GM19351 (cell line): ENCODE measurements around the gene GLRX3.
"Not testable (repeated sequence)": the region's sequence is repeated elsewhere in the genome, so short reads cannot be mapped to it uniquely, and the experiment has no call there.

Source experiments
- ATAC-seq: cut with Tn5 transposase; IDR thresholded peaks from one replicate; pipeline ENCODE4 v1.9.1; 2021; ENCODE audit warnings: mild to moderate bottlenecking, moderate library complexity; ENCODE audit not compliant: unreplicated experiment

Gene GLRX3

DNA sequence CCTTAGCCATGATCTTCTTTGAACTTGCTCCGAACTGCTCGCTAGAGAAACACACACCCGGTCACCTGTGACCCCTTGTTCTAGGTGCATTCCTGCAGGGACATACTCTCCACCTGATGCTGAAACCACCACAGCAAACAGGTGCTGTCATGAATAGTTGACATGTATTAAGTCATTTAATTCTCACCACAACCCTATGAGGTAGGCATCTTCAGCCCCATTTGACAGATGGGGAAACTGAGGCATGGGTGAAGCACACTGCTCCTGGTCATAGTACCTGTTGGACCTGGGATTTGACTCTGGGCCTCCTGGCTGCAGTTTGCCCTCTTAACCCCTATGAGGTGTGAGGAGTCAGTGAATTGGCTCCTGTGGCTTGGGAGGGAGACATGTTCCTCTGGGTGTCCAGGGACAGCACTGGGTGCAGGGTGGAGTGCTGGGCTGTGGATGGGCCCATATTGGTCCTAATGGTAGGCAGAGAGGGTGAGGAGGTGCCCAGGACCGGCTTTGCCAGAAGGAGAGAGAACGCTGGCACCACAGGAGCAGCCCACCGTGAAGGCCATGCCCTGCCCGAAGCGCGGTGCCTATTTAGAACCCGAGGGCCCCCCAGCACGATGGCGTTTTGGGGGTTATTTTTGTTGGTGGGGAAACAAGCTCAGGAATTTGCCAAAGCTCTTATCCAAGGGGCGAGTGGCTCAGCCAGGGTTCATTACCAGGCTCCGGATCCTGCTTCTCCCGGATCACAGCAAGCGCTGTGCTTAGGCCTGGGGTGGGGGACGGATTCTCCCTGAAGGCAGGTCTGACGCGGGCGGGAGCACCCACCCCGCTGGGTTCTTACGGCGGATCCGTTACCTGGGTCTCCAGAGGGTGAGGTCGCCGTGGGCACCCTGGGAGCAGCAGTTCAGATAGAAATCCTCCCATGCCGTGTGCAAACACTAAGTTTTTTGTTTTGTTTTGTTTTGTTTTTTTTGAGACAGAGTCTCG, 52.3 kb downstream of the GLRX3 start:
- no peak for ATAC-seq

DNA sequence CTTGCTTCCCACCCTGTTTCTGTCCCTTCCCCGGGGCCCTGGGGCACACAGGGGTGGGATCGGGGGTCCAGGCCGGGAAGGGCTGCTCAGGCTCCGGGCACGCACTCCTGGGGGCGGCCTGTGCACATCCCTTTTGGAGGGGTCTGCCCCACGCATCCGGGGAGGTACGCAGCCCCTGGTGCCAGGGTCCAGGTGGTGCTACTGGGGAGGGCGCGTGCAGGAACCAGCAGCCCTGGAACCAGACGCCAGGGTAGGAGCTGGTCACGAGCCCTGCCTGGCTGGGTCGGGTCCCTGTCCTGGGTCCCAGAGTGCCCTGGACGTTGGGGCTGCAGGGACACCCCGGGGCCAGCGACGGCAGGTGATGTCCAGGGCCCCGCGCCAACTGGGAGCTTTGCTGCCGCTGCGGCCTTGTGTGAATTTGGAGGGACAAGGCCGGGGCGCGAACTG, 53.4 kb downstream of the GLRX3 start:
- no peak for ATAC-seq

DNA sequence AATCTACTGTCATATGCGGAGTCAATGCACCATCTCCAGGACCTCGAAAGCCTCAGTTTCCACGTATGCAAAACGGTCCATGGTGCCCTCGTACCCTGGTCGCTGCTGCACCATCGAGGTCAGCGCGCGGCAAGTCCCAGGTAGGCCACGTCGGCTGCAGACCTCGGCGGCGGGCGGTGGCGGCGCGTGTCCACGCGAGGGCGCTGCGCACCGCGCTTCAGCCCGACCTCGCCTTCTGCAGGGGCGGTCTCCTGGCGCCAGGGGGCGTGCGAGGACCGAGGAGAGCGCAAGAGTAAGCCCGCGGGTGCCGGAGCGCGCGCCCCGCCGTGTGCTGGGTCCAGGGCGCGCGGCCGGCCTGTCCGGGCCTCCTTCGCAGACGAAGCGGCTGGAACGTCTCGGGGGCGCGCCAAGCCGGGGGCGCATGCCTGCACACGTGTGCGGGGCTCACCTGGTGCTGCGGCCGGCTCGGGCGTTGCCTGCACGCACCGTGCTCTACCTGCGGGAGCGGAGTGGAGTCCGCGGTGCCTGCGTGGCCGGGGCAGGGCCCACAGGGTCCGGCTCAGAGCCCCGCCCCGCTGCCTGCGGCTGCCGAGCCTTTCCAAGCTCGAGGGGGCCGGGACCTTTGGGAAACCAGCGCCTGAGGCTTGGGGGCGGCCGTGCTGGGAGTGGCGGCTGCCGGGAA, 54.0 kb downstream of the GLRX3 start:
- peak; percentile 92 for ATAC-seq

DNA sequence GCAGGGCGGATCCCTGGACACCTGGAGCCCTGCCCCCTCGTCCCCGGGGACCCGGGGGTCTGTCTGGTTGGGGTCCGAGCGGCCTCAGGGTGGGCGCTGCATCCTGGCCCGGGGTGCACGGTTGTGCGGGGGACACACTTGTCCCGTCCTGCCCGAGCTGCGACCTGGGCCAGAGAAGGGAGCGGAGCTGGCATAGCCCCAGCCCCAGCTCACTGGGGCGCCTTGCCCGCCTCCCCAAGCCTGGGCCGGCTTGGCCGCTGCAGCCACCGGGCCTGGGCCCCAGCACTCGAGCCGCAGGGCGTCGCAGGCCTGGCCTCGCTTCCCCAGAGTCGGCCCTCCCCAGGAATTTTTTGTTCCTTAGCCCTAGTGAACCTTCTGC, 54.5 kb downstream of the GLRX3 start:
- ATAC-seq: no peak

DNA sequence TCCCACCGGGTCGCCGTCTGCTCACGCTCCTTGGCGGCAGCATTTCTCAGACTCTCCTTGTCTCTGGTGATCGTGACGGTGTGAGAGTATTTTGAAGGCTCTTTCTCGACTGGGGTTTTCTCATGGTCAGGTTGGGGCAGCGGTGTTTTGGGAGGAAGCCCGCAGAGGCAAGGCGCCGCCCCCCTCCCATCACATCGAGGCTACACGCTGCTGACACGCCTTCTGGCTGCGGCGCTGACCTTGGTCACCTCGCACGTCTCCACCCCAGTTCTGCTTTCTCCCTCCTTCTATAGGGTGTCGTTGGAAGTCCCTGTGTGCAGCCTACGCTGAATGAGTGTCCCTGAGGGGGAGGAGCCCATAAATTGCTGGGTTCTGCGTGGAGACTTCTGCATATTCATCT, 55.2 kb downstream of the GLRX3 start:
- no peak for ATAC-seq

DNA sequence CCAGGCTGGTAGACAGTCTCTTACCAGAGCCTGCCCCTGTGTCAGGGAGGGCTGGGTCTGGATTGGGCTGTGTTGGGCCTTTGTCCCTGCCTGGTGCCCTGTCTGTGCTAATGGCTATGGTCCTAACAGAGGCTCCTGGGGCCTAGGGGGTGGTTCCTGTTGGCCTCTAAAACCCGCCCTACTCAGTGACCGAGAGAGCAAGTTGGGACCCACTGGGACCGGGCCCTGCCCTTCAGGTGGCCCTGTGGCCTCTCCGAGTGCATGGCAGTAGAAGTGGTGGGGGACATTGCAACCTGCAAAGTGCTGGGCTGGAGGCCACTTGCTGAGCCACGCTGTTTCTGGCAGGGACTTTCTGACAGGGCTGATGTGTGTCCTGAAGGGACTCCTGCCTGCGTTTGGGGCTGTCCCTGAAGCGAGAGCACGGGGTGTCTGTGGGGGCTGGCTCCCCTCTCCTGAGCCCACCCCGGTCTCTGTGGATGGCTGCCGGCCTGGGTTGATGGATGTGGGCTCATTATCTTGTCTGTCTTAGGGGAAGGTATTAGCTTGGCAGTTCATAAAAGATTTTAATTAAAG, 56.2 kb downstream of the GLRX3 start:
- no peak for ATAC-seq

DNA sequence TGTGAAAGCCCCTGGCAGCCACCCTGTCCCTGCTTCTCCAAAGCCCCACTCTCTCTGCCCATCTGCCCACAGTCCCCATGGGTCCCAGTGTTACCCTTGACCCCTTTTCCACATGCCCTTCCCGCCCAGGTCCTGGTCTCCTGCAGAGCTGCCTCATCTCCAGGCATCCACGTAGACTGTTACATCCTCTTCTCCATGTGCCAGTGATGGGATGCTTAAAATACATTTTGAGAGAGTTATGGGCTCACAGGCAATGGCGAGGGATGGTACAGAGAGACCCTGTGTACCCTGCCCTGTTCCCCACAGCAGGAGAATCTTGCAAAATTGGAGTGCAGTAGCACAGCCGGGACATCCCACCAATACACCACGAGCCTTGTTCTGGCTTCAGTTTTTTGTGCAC, 56.8 kb downstream of the GLRX3 start:
- no peak for ATAC-seq

DNA sequence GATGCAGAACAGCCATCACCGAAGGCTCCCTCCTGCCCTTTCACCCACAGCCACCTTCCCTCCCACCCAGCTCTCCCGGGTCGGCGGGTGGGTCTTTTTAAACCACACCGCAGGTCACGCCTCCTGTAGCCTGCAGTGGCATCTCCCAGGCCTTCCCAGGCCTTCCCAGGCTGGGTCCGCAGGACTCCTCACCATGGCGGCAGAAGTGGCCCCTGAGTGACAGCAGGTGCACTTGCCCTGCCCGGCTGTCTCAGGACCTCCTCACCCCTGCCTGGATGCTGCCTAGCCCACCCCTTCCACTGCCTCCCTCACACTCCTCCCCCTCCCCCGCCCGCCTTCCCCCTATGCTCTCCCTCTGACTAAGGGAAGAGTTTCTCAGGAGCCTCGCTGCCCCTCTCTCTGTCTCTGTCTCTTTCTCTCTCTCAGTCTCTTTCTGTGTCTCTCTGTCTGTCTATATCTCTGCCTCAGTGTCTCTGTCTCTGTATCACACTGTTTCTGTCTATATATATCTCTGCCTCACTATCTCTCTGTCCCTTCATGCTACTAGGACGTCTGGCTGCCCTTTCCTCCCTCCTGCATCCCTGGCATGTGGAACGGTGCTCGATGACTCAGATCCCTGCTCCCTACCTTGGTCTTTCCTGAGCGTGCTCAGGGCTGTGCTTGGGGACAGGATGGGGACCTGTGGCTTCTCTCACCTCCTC, 57.5 kb downstream of the GLRX3 start:
- no peak for ATAC-seq

DNA sequence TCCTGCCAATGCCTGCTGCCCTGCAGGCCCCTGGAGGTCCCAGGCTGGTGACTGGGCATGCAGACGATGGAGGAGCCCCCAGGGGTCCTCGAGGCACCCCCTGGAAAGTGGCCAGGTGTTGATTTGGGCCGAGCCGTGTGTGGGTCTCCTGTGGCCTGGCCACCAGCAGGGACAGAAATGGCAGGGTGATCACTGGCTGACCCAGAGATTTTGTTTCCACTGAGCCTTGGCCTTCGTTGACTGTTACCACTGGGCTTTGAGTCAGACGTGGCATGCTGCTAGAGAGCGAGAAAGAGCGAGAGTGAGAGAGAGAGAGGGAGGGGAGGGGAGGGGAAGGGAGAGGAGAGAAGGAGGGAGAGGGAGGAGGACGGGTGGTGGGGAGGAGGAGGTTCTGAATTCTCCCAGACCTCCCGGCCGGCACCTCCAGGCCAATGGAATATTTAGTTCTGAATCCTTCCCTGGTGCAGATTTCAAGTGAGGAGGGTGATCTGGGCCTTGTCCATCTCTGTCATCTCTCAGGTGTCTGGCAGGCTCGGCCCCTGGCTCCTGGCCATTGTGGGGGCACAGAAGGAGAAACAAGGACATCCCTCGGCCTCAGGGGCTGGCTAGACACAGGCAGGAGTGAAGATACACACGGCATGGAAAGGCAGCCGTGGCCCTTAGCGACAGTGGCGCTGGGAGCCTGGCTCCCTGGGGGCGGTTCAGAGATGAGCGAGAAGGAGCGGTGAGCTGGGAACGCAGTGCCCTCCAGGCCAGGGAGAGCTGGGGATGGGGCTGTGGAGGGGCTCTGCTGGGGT, 58.2 kb downstream of the GLRX3 start:
- no peak for ATAC-seq

DNA sequence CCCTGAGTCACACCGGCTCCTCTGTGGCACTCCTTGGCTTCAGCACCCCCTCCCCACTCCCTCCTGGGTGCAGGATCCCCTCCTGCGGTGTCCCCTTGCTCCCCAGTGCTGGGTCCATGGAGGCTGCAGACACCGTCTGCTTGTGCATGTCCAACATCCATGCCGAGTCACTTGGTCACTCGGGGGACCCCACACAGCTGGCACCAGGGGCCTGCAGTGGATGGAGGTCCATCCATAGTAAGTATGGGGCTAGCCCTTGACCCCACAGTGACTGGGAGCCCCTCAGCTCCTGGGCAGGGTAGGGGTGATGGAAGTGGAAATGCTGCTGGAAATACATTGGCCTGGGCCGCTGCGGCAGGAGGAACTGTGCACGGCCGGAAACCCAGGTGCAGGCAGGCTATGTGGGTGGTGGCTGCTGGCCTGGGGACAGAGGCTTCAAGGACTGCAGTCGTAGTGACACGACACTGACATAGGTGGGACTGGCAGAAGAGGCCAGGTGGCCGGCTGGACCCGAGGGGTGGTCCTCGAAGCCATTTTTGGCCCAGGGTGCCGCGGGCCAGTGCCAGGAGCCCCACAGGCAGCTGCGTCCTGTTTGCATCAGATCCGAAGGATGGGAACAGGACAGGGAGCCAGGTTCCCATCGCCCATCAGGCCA, 58.9 kb downstream of the GLRX3 start:
- no peak for ATAC-seq

DNA sequence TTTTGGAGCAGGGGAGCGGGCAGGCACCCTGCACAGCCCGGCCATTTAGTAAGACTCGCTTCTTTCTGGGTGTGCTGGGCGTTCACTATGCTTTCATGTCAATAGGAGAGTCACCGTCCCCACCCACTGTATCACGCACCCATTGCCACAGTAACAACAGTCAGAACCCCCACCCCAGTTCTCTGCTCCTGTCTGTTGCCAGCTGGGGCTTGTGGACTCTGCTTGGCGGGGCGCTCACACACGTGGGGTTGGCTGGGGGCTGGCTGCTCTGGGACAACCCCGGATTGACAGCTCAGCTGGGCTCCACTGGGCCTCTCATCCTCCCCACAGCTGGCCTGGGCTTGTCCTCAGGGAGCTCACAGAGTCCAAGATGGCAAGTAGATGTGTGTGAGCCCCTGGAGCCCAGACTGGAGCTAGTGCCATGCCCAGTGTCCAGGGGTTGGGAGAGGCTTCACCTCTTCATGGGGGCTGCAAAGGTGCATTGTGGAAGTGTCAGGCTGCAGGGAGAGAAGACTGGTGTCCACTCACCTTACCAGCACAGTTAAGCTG, 59.6 kb downstream of the GLRX3 start:
- ATAC-seq: no peak

DNA sequence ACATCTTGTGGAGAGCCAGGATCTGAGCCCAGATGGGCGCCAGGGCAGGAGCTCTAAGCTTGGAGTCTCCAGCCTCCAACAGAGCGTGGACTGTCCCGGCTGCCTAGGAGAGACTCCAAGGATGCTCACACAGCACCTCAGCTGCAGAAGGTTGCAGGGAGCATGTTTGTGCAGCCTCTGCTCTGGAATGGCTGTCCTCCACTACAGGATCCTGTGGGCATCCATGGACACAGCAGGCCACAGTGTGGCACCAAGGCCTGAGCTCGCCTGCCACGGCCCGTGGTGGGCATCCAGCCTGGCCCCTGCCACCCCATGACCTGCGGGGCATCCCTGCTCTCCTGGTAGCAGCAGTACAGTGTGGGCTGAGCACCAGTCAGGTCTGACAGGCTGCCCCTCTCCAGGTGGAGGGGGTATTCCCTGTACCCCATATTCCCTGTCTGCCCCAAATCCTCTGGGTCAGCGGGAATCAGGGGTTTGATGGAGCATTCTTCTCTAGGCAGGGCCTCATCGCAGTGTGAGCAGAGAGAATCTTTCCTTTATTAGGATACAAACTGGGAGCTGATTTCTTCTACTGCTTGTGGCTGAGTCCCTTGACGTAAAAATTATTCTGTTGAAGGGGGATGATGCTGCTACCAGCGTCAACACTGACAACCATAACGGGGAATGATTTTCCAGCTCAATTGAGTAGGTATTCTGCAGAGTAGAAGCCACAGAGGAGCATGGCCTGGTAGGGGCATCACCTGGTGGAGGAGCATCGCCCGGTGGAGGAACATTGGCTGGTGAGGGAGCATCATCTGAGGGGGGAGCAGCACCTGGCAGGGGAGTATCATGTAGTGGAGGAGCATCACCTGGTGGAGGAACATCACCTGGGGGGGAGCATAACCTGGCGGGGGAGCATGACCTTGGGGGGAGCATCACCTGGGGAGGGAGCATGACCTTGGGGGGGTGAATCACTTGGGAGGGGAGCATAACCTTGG, 60.6 kb downstream of the GLRX3 start:
- ATAC-seq: no peak

DNA sequence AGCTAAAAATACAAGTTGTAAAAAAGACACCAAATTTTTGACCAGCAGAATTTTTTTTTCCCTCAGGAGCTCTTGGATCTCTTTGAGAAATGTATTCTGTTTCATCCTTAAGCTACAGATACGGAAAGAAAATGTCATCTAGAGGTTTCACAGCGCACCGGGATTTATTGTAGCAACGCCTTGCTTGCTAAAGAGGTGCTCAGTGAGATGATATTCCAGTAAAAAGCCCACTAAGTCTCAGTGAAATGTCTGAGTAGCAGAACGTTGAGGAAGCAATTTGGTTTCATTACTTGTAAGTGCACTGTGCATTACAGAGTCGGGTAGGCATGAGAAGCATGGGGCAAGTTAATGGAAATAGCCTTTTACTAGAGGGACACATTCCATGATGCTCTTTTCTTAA, 62.5 kb downstream of the GLRX3 start:
- ATAC-seq: no peak

DNA sequence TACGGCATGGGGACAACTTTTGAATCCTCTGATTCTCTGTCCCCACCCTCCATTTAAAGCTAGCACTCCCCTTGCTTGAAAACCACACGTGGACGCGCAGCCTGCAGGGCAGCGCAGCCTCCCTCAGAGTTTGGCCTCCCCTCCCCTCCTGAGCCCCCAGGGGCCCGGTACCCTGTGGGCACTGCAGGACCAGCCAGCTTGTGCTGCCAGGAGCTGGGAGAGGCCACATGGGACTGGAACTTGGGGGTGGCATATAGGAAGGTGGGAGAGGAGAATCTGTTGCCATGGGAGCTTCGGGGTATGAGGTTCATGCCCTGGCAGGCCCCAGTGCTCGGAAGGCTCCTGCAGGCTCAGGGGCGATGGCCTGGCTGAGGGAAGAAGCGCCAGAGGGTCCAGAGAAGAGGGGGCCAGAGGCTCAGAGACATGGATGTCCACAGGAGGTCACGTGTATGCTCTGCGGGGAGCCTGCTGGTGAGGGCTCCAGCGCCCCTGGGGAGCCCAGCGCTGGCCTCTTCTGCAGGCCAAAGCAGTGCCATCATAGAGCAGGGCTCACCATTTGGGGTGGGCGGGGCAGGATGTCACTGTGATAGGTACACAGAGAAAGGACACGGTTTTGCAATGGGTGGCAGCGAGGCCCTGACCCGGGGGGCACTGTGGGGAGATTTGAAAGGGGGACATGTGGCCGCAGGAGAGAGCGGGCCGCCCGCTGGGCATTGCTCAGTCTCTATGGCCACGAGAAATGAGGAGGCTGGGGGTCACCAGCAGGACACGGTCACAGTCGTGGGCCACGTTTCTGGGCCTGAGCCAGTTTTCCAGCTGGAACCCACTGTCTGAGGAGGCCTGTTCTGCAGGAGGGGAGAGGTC, 64.2 kb downstream of the GLRX3 start:
- ATAC-seq: no peak

DNA sequence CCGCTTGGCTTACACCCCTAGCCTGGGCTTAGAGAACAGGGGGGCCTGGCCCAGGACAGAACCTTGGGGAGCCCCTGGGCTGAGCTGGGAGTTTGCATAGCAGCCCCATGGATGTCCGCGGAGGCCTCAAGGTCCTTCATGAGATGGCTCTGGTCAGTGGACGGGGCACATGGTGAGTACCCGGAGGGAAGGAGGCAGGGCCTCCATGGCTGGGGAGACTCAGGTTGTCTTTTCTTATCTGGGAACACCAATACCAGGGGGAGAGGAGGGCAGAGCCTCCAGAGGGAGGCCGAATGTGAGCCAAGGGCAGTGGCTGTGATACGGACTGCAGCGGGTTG, 64.8 kb downstream of the GLRX3 start:
- ATAC-seq: no peak

DNA sequence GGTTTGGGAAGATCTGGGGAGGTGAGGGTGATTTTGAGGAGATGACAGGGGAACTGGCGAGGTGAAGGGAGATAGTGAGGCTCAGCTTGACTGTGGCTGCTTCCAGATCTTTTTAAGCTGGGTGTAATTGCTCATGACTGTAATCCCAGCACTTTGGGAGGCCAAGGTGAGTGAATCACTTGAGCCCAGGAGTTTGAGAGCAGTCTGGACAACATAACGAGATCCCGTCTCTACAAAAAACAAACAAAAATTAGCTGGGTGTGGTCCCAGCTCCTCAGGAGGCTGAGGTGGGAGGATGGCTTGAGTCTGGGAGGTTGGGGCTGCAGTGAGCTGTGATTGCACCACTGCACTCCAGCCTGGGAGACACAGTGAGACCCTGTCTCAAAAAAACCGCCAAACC, 66.0 kb downstream of the GLRX3 start:
- ATAC-seq: not testable (repeated sequence)

DNA sequence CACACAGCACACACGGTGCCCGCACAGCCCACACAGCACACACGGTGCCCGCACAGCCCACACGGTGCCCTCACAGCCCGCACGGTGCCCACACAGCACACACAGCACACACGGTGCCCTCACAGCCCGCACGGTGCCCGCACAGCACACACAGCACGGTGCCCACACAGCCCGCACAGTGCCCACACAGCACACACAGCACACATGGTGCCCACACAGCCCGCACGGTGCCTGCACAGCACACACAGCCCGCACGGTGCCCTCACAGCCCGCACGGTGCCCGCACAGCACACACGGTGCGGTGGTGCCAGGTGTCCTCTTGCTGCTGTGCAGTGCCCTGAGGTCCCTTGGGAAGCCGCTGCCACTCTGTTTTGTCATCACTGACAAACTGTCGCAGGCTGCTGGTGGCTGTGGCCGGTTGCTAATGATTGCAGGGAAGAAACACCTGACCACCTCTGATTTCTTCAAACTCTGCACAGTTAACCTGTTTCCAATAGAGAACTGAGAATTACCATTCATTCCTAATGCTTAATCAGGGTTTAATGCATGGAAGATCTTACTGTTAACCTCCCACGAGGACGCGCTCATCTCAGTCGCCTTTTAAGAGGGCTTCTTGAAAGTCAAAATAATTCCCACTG, 66.9 kb downstream of the GLRX3 start:
- no peak for ATAC-seq
